ENCODE results near the gene VEZF1. TPM values are rescaled to one million over a fixed set of nuclear protein-coding genes. Genes with fewer than 3 reads are reported as not detected.
"Not testable (repeated sequence)": the region's sequence is repeated elsewhere in the genome, so short reads cannot be mapped to it uniquely, and the experiment has no call there.

The VEZF1 gene
- total RNA-seq, 1 experiment from 2014 or later = 78.1 TPM

DNA sequence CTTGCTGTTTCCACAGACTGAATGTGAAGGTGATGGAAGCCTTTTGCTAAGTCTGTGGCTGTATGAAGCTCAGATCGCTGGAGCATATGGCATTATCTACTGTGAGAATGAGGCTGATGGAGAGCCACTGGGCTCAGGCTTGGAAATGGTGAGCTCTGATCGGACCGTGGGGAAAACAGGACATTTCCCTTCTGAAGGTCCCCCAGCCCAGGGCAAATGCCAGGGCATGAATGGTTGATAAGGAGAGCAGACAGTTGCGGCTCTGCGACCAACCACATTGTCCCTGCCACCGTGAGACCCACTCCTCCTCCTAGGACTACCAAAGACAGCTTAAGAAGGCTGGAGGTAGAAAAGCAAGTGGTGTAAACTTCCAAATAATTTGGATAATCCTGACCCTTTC lies 28.1 kb downstream of the VEZF1 start:
- Histone ChIP-seq H4K20me1 (ENCODE audit: low read length) (no peaks in the 10 kb centered on the region), H3K27ac (ENCODE audit: low read length) (no peak overlapping the region), H3F3A (ENCODE audit: low read length, unreplicated experiment) (no peaks in the 10 kb centered on the region), H3K4me1 (ENCODE audit: insufficient read depth, low read length) (peaks cover 10% of the 10 kb centered on the region), H2AFZ (ENCODE audit: low read length) (no peak overlapping the region), H3K36me3 (ENCODE audit: low read depth, low read length) (no peaks in the 10 kb centered on the region), H3K4me3 (ENCODE audit: low read length) (no peak overlapping the region), H3K4me2 (ENCODE audit: low read length) (no peak overlapping the region), H3K9me2 (replicated peaks; ENCODE audit: low read length) (no peaks in the 10 kb centered on the region), H3K9me3 (ENCODE audit: low read length) (no peaks in the 10 kb centered on the region), H3K9ac (ENCODE audit: low read length) (no peak overlapping the region), H3K79me2 (ENCODE audit: low read length) (peaks cover 6% of the 10 kb centered on the region; the same call in 1 of the 2 replicates), H3K27me3 (ENCODE audit: low read length) (no peaks in the 10 kb centered on the region)
- no TSS peak for BruUV-seq (replicated peaks)
- no peak for ATAC-seq
- intact Hi-C loops (cut with micrococcal nuclease) = no loop called here
- CTCF ChIA-PET = no interaction called here
- DNase-seq = no peak
- TF ChIP-seq EZH2phosphoT487 (IDR thresholded peaks at IDR 0.05; ENCODE audit: borderline replicate concordance, low read length) (no peak), CTCF (conservative IDR thresholded peaks at IDR 0.05; ENCODE audit: low read depth, low read length) (no peak), EZH2 (IDR thresholded peaks at IDR 0.05; ENCODE audit: low read length, unreplicated experiment) (no peak)
- POLR2A ChIA-PET (ENCODE audit: unreplicated experiment) = no interaction called here

DNA sequence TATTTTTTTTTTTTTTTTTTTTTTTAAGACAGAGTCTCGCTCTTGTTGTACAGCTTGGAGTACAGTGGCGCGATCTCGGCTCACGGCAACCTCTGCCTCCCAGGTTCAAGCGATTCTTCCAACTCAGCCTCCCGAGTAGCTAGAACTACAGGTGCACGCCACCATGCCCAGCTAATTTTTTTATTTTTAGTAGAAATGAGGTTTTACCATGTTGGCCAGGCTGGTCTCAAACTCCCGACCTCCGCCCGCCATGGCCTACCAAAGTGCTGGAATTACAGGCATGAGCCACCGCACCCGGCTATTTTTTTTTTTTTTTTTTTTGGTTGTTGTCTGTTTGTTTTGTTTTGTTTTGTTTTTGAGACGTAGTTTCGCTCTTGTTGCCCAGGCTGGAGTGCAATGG lies 29.7 kb downstream of the VEZF1 start:
- H3K36me3 ChIP-seq (ENCODE audit: low read depth, low read length); H3K9ac ChIP-seq (ENCODE audit: low read length); H3K9me2 ChIP-seq (replicated peaks; ENCODE audit: low read length); H3K4me2 ChIP-seq (ENCODE audit: low read length); H3K27me3 ChIP-seq (ENCODE audit: low read length); H3F3A ChIP-seq (ENCODE audit: low read length, unreplicated experiment); CTCF ChIA-PET; BruUV-seq (replicated peaks); H3K9me3 ChIP-seq (ENCODE audit: low read length); POLR2A ChIA-PET (ENCODE audit: unreplicated experiment); intact Hi-C loops (cut with micrococcal nuclease); H2AFZ ChIP-seq (ENCODE audit: low read length); H3K27ac ChIP-seq (ENCODE audit: low read length); H4K20me1 ChIP-seq (ENCODE audit: low read length); ATAC-seq; DNase-seq; H3K4me3 ChIP-seq (ENCODE audit: low read length): not testable (repeated sequence)
- Histone ChIP-seq H3K79me2 (ENCODE audit: low read length) (peaks cover 21% of the 10 kb centered on the region), H3K4me1 (ENCODE audit: insufficient read depth, low read length) (peaks cover 20% of the 10 kb centered on the region)

- no peaks in the 10 kb centered on the region for H4K20me1 ChIP-seq (ENCODE audit: low read length)
- H3K27me3 ChIP-seq (ENCODE audit: low read length) = no peaks in the 10 kb centered on the region
- ATAC-seq (no peak), DNase-seq (no peak)
- no peaks in the 10 kb centered on the region for H3K9me2 ChIP-seq (replicated peaks; ENCODE audit: low read length)
- H3K9ac ChIP-seq (ENCODE audit: low read length) = no peak overlapping the region
- BruUV-seq (replicated peaks) = no TSS peak
- no peak overlapping the region for H3K4me3 ChIP-seq (ENCODE audit: low read length)
- peaks cover 26% of the 10 kb centered on the region for H3K79me2 ChIP-seq (ENCODE audit: low read length)
- no peak for TF ChIP-seq EZH2phosphoT487 (IDR thresholded peaks at IDR 0.05; ENCODE audit: borderline replicate concordance, low read length)
- no peak for TF ChIP-seq EZH2 (IDR thresholded peaks at IDR 0.05; ENCODE audit: low read length, unreplicated experiment)
- TF ChIP-seq CTCF (conservative IDR thresholded peaks at IDR 0.05; ENCODE audit: low read depth, low read length) = no peak
- intact Hi-C loops (cut with micrococcal nuclease) = loop anchor here (2.0 kb wide), 1 partner anchor 27 kb away; no protein-coding TSS in a partner anchor
- peaks cover 25% of the 10 kb centered on the region for H3K4me1 ChIP-seq (ENCODE audit: insufficient read depth, low read length)
- H2AFZ ChIP-seq (ENCODE audit: low read length) = no peak overlapping the region
- no peaks in the 10 kb centered on the region for H3K36me3 ChIP-seq (ENCODE audit: low read depth, low read length)
- no peaks in the 10 kb centered on the region for H3K9me3 ChIP-seq (ENCODE audit: low read length)
- ChIA-PET POLR2A (ENCODE audit: unreplicated experiment) (no interaction called here), CTCF (no interaction called here)
- H3K27ac ChIP-seq (ENCODE audit: low read length) = no peak overlapping the region
- H3F3A ChIP-seq (ENCODE audit: low read length, unreplicated experiment) = no peaks in the 10 kb centered on the region
- H3K4me2 ChIP-seq (ENCODE audit: low read length) = no peak overlapping the region
Observed at GRCh38 chr17:57957886-57958285, 30.2 kb downstream of the VEZF1 start.
